Neural cell (in vitro differentiated cells): Measurements from ENCODE around the gene CLIC4. TPM values are rescaled to one million over a fixed set of nuclear protein-coding genes. Genes with fewer than 3 reads are reported as not detected.

Experiments
- H2AFZ ChIP-seq: fragments of 200-600, 300-800 bp; sonication (generic), shearing (Covaris generic); 2 replicates; pipeline ENCODE4 v1.6.0; 2014; ENCODE audit warnings: low read depth, mild to moderate bottlenecking, antibody characterized with exemption, low read length, moderate library complexity
- H3F3A ChIP-seq: fragments of 200-600 bp; shearing (Covaris generic); 2 replicates; pipeline ENCODE4 v1.6.1; 2016; ENCODE audit warnings: mild to moderate bottlenecking, moderate library complexity, mixed read lengths, antibody characterized with exemption, low read length; ENCODE audit not compliant: insufficient read depth, poor library complexity, severe bottlenecking
- H3K27ac ChIP-seq: fragments of 200-600, 300-800 bp; sonication (generic), shearing (Covaris generic); 2 replicates; pipeline ENCODE4 v1.5.1; 2014; ENCODE audit warnings: mild to moderate bottlenecking, low read length, moderate library complexity
- H3K27me3 ChIP-seq: fragments of 300-800, 200-600 bp; sonication (generic), shearing (Covaris generic); 2 replicates; pipeline ENCODE4 v1.6.0; 2014; ENCODE audit warnings: mild to moderate bottlenecking, low read depth, low read length, moderate library complexity; ENCODE audit not compliant: insufficient read depth
- H3K36me3 ChIP-seq: fragments of 300-800, 200-600 bp; sonication (generic), shearing (Covaris generic); 2 replicates; pipeline ENCODE4 v1.5.1; 2014; ENCODE audit warnings: mild to moderate bottlenecking, antibody characterized with exemption, low read length, moderate library complexity; ENCODE audit not compliant: insufficient read depth
- H3K4me2 ChIP-seq: fragments of 300-800, 200-600 bp; sonication (generic), shearing (Covaris generic); 2 replicates; pipeline ENCODE4 v1.6.0; 2014; ENCODE audit warnings: mild to moderate bottlenecking, low read length
- H3K4me3 ChIP-seq: fragments of 300-800, 200-600 bp; sonication (generic), shearing (Covaris generic); 2 replicates; pipeline ENCODE4 v1.5.1; 2014; ENCODE audit warnings: mild to moderate bottlenecking, low read length, moderate library complexity
- H3K79me2 ChIP-seq: fragments of 200-600 bp; shearing (Covaris generic); replicated peaks from 2 replicates; pipeline ENCODE4 v1.6.0; 2014; ENCODE audit warnings: mild to moderate bottlenecking, low read length, moderate library complexity; ENCODE audit not compliant: insufficient read depth
- H3K9ac ChIP-seq: fragments of 300-800, 200-600 bp; sonication (generic), shearing (Covaris generic); 2 replicates; pipeline ENCODE4 v1.6.1; 2016; ENCODE audit warnings: mild to moderate bottlenecking, low read length, mixed read lengths
- H3K9me2 ChIP-seq: fragments of 200-600 bp; shearing (Covaris generic); 2 replicates; pipeline ENCODE4 v1.6.1; 2016; ENCODE audit warnings: mild to moderate bottlenecking, low read length, mixed read lengths; ENCODE audit not compliant: insufficient read depth
- H3K9me3 ChIP-seq: fragments of 200-600, 300-800 bp; sonication (generic), shearing (Covaris generic); 2 replicates; pipeline ENCODE4 v1.6.1; 2016; ENCODE audit warnings: mild to moderate bottlenecking, mixed run types, low read length, moderate library complexity, mixed read lengths
- H4K20me1 ChIP-seq: fragments of 200-600 bp; shearing (Covaris generic); 2 replicates; pipeline ENCODE4 v1.6.1; 2016; ENCODE audit warnings: mild to moderate bottlenecking, mixed run types; ENCODE audit not compliant: insufficient read depth
- CTCF ChIP-seq: fragments of 450-650 bp; IDR thresholded peaks from 2 replicates; pipeline ENCODE4 v1.5.1; 2014; ENCODE audit warnings: antibody characterized with exemption, mild to moderate bottlenecking, moderate library complexity; ENCODE audit not compliant: poor library complexity, severe bottlenecking
- EP300 ChIP-seq: fragments of 450-650 bp; conservative IDR thresholded peaks from 2 replicates; pipeline ENCODE4 v1.6.1; 2014; ENCODE audit warnings: antibody characterized with exemption, mild to moderate bottlenecking, moderate library complexity; ENCODE audit not compliant: poor library complexity, severe bottlenecking
- EZH2 ChIP-seq: fragments of 200-600, 300-800 bp; shearing (Covaris generic), sonication (generic); IDR thresholded peaks from 2 replicates; pipeline ENCODE4 v1.6.1; 2014; ENCODE audit warnings: antibody characterized with exemption, low read length, borderline replicate concordance, mild to moderate bottlenecking; ENCODE audit not compliant: insufficient read depth, poor library complexity, severe bottlenecking
- MXI1 ChIP-seq: fragments of 450-650 bp; conservative IDR thresholded peaks from 2 replicates; pipeline ENCODE4 v1.6.1; 2014; ENCODE audit warnings: antibody characterized with exemption, mild to moderate bottlenecking; ENCODE audit not compliant: poor library complexity, severe bottlenecking
- POLR2AphosphoS5 ChIP-seq: IDR thresholded peaks from 2 replicates; pipeline ENCODE4 v1.6.1; 2012
- RAD21 ChIP-seq: fragments of 450-650 bp; conservative IDR thresholded peaks from 2 replicates; pipeline ENCODE4 v1.6.1; 2014; ENCODE audit warnings: antibody characterized with exemption, mild to moderate bottlenecking, moderate library complexity
- REST ChIP-seq: IDR thresholded peaks from 2 replicates; pipeline ENCODE4 v1.6.1; 2012; ENCODE audit warnings: borderline replicate concordance
- SMC3 ChIP-seq: fragments of 450-650 bp; conservative IDR thresholded peaks from 2 replicates; pipeline ENCODE4 v1.6.1; 2014; ENCODE audit warnings: antibody characterized with exemption, mild to moderate bottlenecking, moderate library complexity; ENCODE audit not compliant: poor library complexity
- TAF1 ChIP-seq: IDR thresholded peaks from 2 replicates; pipeline ENCODE4 v1.6.1; 2012; ENCODE audit warnings: low read depth
- polyA plus RNA-seq: library from polyadenylated mRNA; depleted of rRNA; stranded (reverse); fragments of >200 nt; gene quantifications from 2 replicates; pipeline ENCODE4 v1.2.3, GENCODE V29; 2014

CLIC4 gene
- polyA plus RNA-seq, 1 donor from 2014 or later: 133 TPM

- Histone ChIP-seq H3K4me2 (no peak overlapping the region), H3K9me3 (no peaks in the 10 kb centered on the region), H2AFZ (no peak overlapping the region), H3K4me3 (no peak overlapping the region), H3K27me3 (no peaks in the 10 kb centered on the region), H3K27ac (no peak overlapping the region), H3K36me3 (no peaks in the 10 kb centered on the region), H3F3A (no peaks in the 10 kb centered on the region), H3K79me2 (no peaks in the 10 kb centered on the region), H3K9ac (no peak overlapping the region), H4K20me1 (no peaks in the 10 kb centered on the region), H3K9me2 (no peaks in the 10 kb centered on the region)
- no peak for TF ChIP-seq RAD21
Observed at GRCh38 chr1:24874611-24875234, 129.5 kb downstream of the CLIC4 start.

- Histone ChIP-seq H3K9me2 (no peaks in the 10 kb centered on the region), H2AFZ (no peak overlapping the region)
Observed at GRCh38 chr1:24875257-24875656, 130.0 kb downstream of the CLIC4 start.

More at GRCh38 chr1:24875257-24875656, 130.0 kb downstream of the CLIC4 start:
- no peaks in the 10 kb centered on the region for H3F3A ChIP-seq
- H3K9ac ChIP-seq: no peak overlapping the region
- no peak overlapping the region for H3K27ac ChIP-seq
- H3K4me2 ChIP-seq: no peak overlapping the region
- no peaks in the 10 kb centered on the region for H3K79me2 ChIP-seq
- H3K9me3 ChIP-seq: no peaks in the 10 kb centered on the region
- H4K20me1 ChIP-seq: no peaks in the 10 kb centered on the region
- H3K36me3 ChIP-seq: no peaks in the 10 kb centered on the region
- no peak for TF ChIP-seq REST
- TF ChIP-seq SMC3: no peak
- TF ChIP-seq RAD21: no peak
- no peak for TF ChIP-seq TAF1
- TF ChIP-seq EP300: no peak
- no peak for TF ChIP-seq CTCF
- TF ChIP-seq MXI1: no peak
- no peak for TF ChIP-seq EZH2
- no peak for TF ChIP-seq POLR2AphosphoS5
- no peak overlapping the region for H3K4me3 ChIP-seq
- H3K27me3 ChIP-seq: no peaks in the 10 kb centered on the region
